Measurements from ENCODE around the gene RPS5.

RPS5 gene

GRCh38 chr19:58349590-58349989 is 37.5 kb upstream of the RPS5 start:
- Mint-ChIP-seq H3K36me3 (ENCODE audit: low read depth) (peaks cover 10% of the 10 kb centered on the region), H3K4me1 (peaks cover 43% of the 10 kb centered on the region), H3K4me3 (peak overlapping the region; percentile 48), H3K27me3 (ENCODE audit: low read depth, poor library complexity) (peaks cover 26% of the 10 kb centered on the region), H3K27ac (no peak overlapping the region), H3K9me3 (no peaks in the 10 kb centered on the region)
- TF ChIP-seq CTCF (IDR thresholded peaks at IDR 0.05): no peak
- no peak for DNase-seq

DNA sequence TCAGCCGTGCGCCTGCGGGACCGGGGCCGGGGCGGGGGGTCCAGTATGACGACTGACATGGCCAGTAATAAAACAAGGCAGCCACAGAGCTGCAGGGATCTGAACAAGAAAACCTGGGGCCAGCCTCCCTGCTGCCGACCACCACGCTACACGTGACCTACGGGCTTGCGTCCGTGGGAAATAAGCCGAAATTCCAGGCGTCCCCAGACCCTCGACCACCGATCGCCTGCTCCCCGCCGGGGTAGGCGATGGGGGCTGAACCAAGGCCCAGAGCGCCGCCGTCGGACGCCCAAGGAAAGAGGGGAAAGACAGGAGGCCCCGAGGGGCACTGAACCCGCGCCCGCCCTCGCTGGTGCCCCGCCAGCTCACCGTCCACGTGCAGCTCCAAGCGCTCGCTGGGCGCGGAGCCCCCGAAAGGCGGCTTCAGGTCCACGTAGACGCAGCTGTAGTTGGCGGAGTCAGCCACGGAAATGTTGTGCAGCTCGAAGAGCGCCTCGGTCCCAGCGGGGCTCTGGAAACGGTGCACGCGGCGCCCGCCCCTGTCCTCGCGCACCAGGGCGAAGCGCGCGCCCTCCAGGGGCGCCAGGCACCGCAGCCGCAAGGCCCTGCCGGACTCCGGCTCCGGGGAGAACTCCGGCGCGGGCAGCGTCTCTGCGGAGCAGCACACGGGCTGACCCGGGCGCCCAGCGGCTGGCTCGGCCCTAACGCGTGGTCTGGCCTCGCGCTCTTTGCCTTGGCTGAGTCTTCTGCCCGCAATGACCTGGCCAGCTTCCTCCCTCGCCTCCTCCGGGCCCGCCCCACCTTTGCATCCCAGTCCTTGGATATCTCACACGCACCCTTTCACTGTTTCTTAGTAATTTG is 36.8 kb upstream of the RPS5 start:
- Mint-ChIP-seq H3K9me3 (no peaks in the 10 kb centered on the region), H3K27ac (peak overlapping the region; percentile 51), H3K4me1 (peaks cover 43% of the 10 kb centered on the region), H3K27me3 (ENCODE audit: low read depth, poor library complexity) (peaks cover 24% of the 10 kb centered on the region), H3K4me3 (no peak overlapping the region), H3K36me3 (ENCODE audit: low read depth) (peaks cover 13% of the 10 kb centered on the region)
- DNase-seq: no peak
- TF ChIP-seq CTCF (IDR thresholded peaks at IDR 0.05): no peak

DNA sequence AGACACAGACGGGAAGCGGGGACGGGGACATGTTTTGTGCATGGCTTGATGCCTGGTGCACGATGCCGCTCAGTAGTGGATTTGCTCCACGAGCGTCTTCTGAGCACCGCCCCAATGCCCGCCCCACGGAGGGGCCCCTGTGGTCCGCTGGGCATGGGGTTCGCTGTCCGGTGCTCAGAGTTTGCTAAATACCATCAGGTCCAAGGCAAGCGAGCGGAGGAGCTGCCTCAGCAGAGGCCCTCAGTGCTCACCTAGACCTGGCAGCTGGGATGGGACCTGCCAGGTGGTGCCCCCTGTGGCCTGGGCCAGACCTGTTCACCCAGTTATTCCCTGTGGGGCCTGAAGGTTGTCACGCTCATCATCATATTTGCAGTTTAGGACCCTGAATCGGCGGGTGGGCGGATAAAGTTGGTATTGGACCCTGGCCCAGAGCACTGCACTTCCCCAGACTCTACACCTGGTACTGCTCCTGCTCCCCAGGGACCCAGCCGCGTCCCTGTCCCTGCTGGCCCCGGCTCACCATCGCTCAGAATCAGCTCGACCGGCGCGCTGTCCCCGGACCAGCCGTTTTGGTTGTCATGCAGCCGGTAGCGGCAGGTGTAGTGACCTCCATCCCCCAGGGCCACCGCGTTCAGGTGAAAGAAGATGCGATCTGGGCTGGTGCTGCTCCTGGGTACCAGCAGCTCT is 36.1 kb upstream of the RPS5 start:
- Mint-ChIP-seq H3K36me3 (ENCODE audit: low read depth) (peaks cover 16% of the 10 kb centered on the region), H3K4me3 (no peak overlapping the region), H3K27ac (peak overlapping the region; percentile 51), H3K4me1 (peaks cover 38% of the 10 kb centered on the region), H3K9me3 (no peaks in the 10 kb centered on the region), H3K27me3 (ENCODE audit: low read depth, poor library complexity) (peaks cover 16% of the 10 kb centered on the region)
- DNase-seq: no peak
- no peak for TF ChIP-seq CTCF (IDR thresholded peaks at IDR 0.05)

GRCh38 chr19:58351558-58351878 is 35.6 kb upstream of the RPS5 start:
- no peak overlapping the region for H3K27ac Mint-ChIP-seq
- peaks cover 38% of the 10 kb centered on the region for H3K4me1 Mint-ChIP-seq
- peaks cover 16% of the 10 kb centered on the region for H3K36me3 Mint-ChIP-seq (ENCODE audit: low read depth)
- no peaks in the 10 kb centered on the region for H3K9me3 Mint-ChIP-seq
- H3K4me3 Mint-ChIP-seq: no peak overlapping the region
- TF ChIP-seq CTCF (IDR thresholded peaks at IDR 0.05): no peak
- DNase-seq: no peak
- peaks cover 11% of the 10 kb centered on the region for H3K27me3 Mint-ChIP-seq (ENCODE audit: low read depth, poor library complexity)

GRCh38 chr19:58351990-58352755 is 34.9 kb upstream of the RPS5 start:
- Mint-ChIP-seq H3K4me1 (peaks cover 38% of the 10 kb centered on the region), H3K27me3 (ENCODE audit: low read depth, poor library complexity) (peaks cover 7% of the 10 kb centered on the region), H3K27ac (peak overlapping the region; percentile 6), H3K9me3 (no peaks in the 10 kb centered on the region), H3K4me3 (no peak overlapping the region), H3K36me3 (ENCODE audit: low read depth) (peaks cover 16% of the 10 kb centered on the region)
- TF ChIP-seq CTCF (IDR thresholded peaks at IDR 0.05): no peak
- DNase-seq: no peak
